Measurements from ENCODE around the gene ZNF773.

- TF ChIP-seq CTCF (IDR thresholded peaks at IDR 0.05) (no peak), POLR2A (IDR thresholded peaks at IDR 0.05) (no peak)
Measured at GRCh38 chr19:57537953-57538547, 38.3 kb downstream of the ZNF773 start.
